Trophoblast cell (in vitro differentiated cells and primary cell): ENCODE measurements around the gene RRP36. TPM values are rescaled to one million over a fixed set of nuclear protein-coding genes. Genes with fewer than 3 reads are reported as not detected.

Source experiments
- DNase-seq, 2 donors: peaks; one replicate each; pipeline ENCODE4 v3.0.0-alpha.2; 2016
- H2AFZ ChIP-seq: 2 replicates; pipeline ENCODE4 v1.6.1; 2013; ENCODE audit warnings: low read length, moderate library complexity, mild to moderate bottlenecking; ENCODE audit not compliant: insufficient read depth, poor library complexity
- H2AK5ac ChIP-seq: 2 replicates; pipeline ENCODE4 v1.6.1; 2013; ENCODE audit warnings: mild to moderate bottlenecking, low read length
- H2BK120ac ChIP-seq: 2 replicates; pipeline ENCODE4 v1.6.1; 2013; ENCODE audit warnings: low read length, mild to moderate bottlenecking, moderate library complexity; ENCODE audit not compliant: insufficient read depth, poor library complexity
- H2BK12ac ChIP-seq: 2 replicates; pipeline ENCODE4 v1.6.1; 2013; ENCODE audit warnings: mild to moderate bottlenecking, low read length, moderate library complexity
- H2BK5ac ChIP-seq: 2 replicates; pipeline ENCODE4 v1.6.1; 2013; ENCODE audit warnings: low read length, low read depth, moderate library complexity, mild to moderate bottlenecking; ENCODE audit not compliant: poor library complexity
- H3K14ac ChIP-seq: 2 replicates; pipeline ENCODE4 v1.6.1; 2013; ENCODE audit warnings: mild to moderate bottlenecking, low read length
- H3K18ac ChIP-seq: 2 replicates; pipeline ENCODE4 v1.6.1; 2013; ENCODE audit warnings: mild to moderate bottlenecking, low read length
- H3K23ac ChIP-seq: 2 replicates; pipeline ENCODE4 v1.6.1; 2013; ENCODE audit warnings: low read length
- H3K27ac ChIP-seq: 2 replicates; pipeline ENCODE4 v1.5.1; 2013; ENCODE audit warnings: low read depth, mild to moderate bottlenecking, inconsistent platforms, low read length, moderate library complexity
- H3K27me3 ChIP-seq: 2 replicates; pipeline ENCODE4 v1.6.1; 2013; ENCODE audit warnings: inconsistent platforms, mild to moderate bottlenecking, low read length, moderate library complexity; ENCODE audit not compliant: insufficient read depth
- H3K36me3 ChIP-seq, 2 experiments: 1 replicate in 1 of 2; 2 replicates in 1 of 2; pipeline ENCODE4 v1.6.1; 2013; ENCODE audit warnings: low read length in 2 of 2, mild to moderate bottlenecking in 2 of 2, moderate library complexity in 1 of 2; ENCODE audit not compliant: insufficient read depth in 2 of 2, control insufficient read depth in 1 of 2
- H3K4ac ChIP-seq: 2 replicates; pipeline ENCODE4 v1.6.1; 2013; ENCODE audit warnings: low read depth, mild to moderate bottlenecking, low read length, moderate library complexity
- H3K4me1 ChIP-seq, 2 experiments: 1 replicate in 1 of 2; 2 replicates in 1 of 2; pipeline ENCODE4 v1.6.1; 2013; ENCODE audit warnings: low read length in 2 of 2, mild to moderate bottlenecking in 2 of 2, moderate library complexity in 1 of 2; ENCODE audit not compliant: insufficient read depth in 2 of 2, control insufficient read depth in 1 of 2
- H3K4me2 ChIP-seq: 2 replicates; pipeline ENCODE4 v1.6.1; 2013; ENCODE audit warnings: inconsistent platforms, mild to moderate bottlenecking, low read length, moderate library complexity
- H3K4me3 ChIP-seq: 2 replicates; pipeline ENCODE4 v1.5.1; 2013; ENCODE audit warnings: mild to moderate bottlenecking, low read depth, low read length, inconsistent platforms
- H3K79me1 ChIP-seq: one replicate; pipeline ENCODE4 v1.6.1; 2013; ENCODE audit warnings: low read length
- H3K79me2 ChIP-seq: 2 replicates; pipeline ENCODE4 v1.6.1; 2013; ENCODE audit warnings: low read length, mild to moderate bottlenecking; ENCODE audit not compliant: control insufficient read depth, insufficient read depth, poor library complexity
- H3K9ac ChIP-seq: 2 replicates; pipeline ENCODE4 v1.6.1; 2013; ENCODE audit warnings: mild to moderate bottlenecking, low read length
- H3K9me3 ChIP-seq: 2 replicates; pipeline ENCODE4 v1.6.1; 2013; ENCODE audit warnings: low read depth, mild to moderate bottlenecking, control low read depth, inconsistent platforms, low read length; ENCODE audit not compliant: insufficient read depth
- H4K12ac ChIP-seq: 2 replicates; pipeline ENCODE4 v1.6.1; 2013; ENCODE audit warnings: low read depth, mild to moderate bottlenecking, low read length, moderate library complexity
- H4K8ac ChIP-seq: 2 replicates; pipeline ENCODE4 v1.6.1; 2013; ENCODE audit warnings: low read depth, mild to moderate bottlenecking, low read length, moderate library complexity
- H4K91ac ChIP-seq: one replicate; pipeline ENCODE4 v1.6.1; 2013; ENCODE audit warnings: low read depth, mild to moderate bottlenecking, low read length, moderate library complexity
- WGBS: extraction: QIAGEN DNeasy Blood & Tissue Kit; methylation state at CpG from one replicate; pipeline ENCODE4 v1.1.7; 2013; ENCODE audit warnings: missing lambda C conversion rate; ENCODE audit not compliant: insufficient read length, insufficient coverage; ENCODE audit errors: extremely low coverage; 5-methylcytosine and 5-hydroxymethylcytosine counted together
- polyA plus RNA-seq: library from polyadenylated mRNA; stranded (reverse); fragments of 200-250 nt; gene quantifications from 2 replicates; pipeline ENCODE4 v1.2.3, GENCODE V29; 2013

Gene RRP36
- 81.7 and 88.1 TPM in 2 replicates for polyA plus RNA-seq

GRCh38 chr6:43021270-43022047, at the start of gene RRP36:
Gene RRP36, plus strand, starts transcription at chr6:43021623. Its CDS starts 32 bp downstream, at chr6:43021655.
- Histone ChIP-seq H3K9me3 (no peaks in the 10 kb centered on the region), H2AK5ac (peak within 1 kb of the TSS; percentile 95), H3K4ac (peak within 1 kb of the TSS; percentile 98), H3K79me1 (peaks cover 5% of the 10 kb centered on the region), H3K27me3 (no peaks in the 10 kb centered on the region), H4K12ac (peak within 1 kb of the TSS; percentile 98), H3K18ac (peak within 1 kb of the TSS; percentile 98), H3K79me2 (peaks cover 7% of the 10 kb centered on the region), H4K91ac (peak within 1 kb of the TSS; percentile 97), H4K8ac (peak within 1 kb of the TSS; percentile 97), H2BK5ac (peak within 1 kb of the TSS; percentile 94), H3K4me3 (peak within 1 kb of the TSS; percentile 86), H3K23ac (no peak within 1 kb of the TSS), H3K14ac (peak within 1 kb of the TSS; percentile 99), H3K9ac (peak within 1 kb of the TSS; percentile 98), H2BK120ac (peak within 1 kb of the TSS; percentile 82), H3K27ac (peak within 1 kb of the TSS; percentile 63), H3K36me3 (peaks cover 42 to 60% of the 10 kb centered on the region in 2 experiments), H2AFZ (peak within 1 kb of the TSS; percentile 89), H3K4me1 (peaks cover 0 to 10% of the 10 kb centered on the region in 2 experiments), H2BK12ac (no peak within 1 kb of the TSS), H3K4me2 (peak within 1 kb of the TSS; percentile 72)
- no CpG with 5 or more reads among the region's 56 CpGs for WGBS
- peak; percentile 81 to 84 for DNase-seq

- DNase-seq = no peak
- Histone ChIP-seq H3K27me3 (no peaks in the 10 kb centered on the region), H3K79me1 (no peaks in the 10 kb centered on the region), H2BK120ac (no peak overlapping the region), H3K9me3 (no peaks in the 10 kb centered on the region), H2AK5ac (no peak overlapping the region), H2BK12ac (no peak overlapping the region), H3K18ac (no peak overlapping the region), H3K4ac (no peak overlapping the region), H3K36me3 (peaks cover 7 to 19% of the 10 kb centered on the region in 2 experiments), H3K4me3 (no peak overlapping the region), H3K9ac (no peak overlapping the region), H3K27ac (no peak overlapping the region), H3K23ac (no peak overlapping the region), H3K4me2 (no peak overlapping the region), H4K12ac (no peak overlapping the region), H4K8ac (no peak overlapping the region), H2AFZ (no peak overlapping the region), H2BK5ac (no peak overlapping the region), H3K79me2 (no peaks in the 10 kb centered on the region), H3K4me1 (peaks cover 7 to 8% of the 10 kb centered on the region in 2 experiments), H3K14ac (no peak overlapping the region), H4K91ac (no peak overlapping the region)
- no CpG with 5 or more reads among the region's 3 CpGs for WGBS
Measured at GRCh38 chr6:42971746-42972327, 49.6 kb upstream of the RRP36 start.

- H3K79me2 ChIP-seq = peaks cover 9% of the 10 kb centered on the region
- no peak overlapping the region for H3K4me3 ChIP-seq
- no peak overlapping the region for H3K23ac ChIP-seq
- DNase-seq = no peak
- no peak overlapping the region for H3K9ac ChIP-seq
- no peaks in the 10 kb centered on the region for H3K9me3 ChIP-seq
- no peak overlapping the region for H3K18ac ChIP-seq
- H2AFZ ChIP-seq = no peak overlapping the region
- no peak overlapping the region for H3K14ac ChIP-seq
- no peak overlapping the region for H3K4me2 ChIP-seq
- H2AK5ac ChIP-seq = no peak overlapping the region
- no peak overlapping the region for H2BK120ac ChIP-seq
- no peak overlapping the region for H2BK5ac ChIP-seq
- H3K4me1 ChIP-seq = peaks cover 12 to 14% of the 10 kb centered on the region in 2 experiments
- H3K36me3 ChIP-seq = peaks cover 2 to 8% of the 10 kb centered on the region in 2 experiments
- H3K79me1 ChIP-seq = peaks cover 8% of the 10 kb centered on the region
- H4K91ac ChIP-seq = no peak overlapping the region
- no peak overlapping the region for H4K8ac ChIP-seq
- WGBS = no CpG with 5 or more reads among the region's 3 CpGs
- H3K4ac ChIP-seq = no peak overlapping the region
- H3K27ac ChIP-seq = no peak overlapping the region
- H2BK12ac ChIP-seq = no peak overlapping the region
- H3K27me3 ChIP-seq = no peaks in the 10 kb centered on the region
- no peak overlapping the region for H4K12ac ChIP-seq
Measured at GRCh38 chr6:42973926-42974325, 47.5 kb upstream of the RRP36 start.

- Histone ChIP-seq H4K91ac (no peak overlapping the region), H3K27me3 (no peaks in the 10 kb centered on the region), H3K27ac (no peak overlapping the region), H2AK5ac (no peak overlapping the region), H3K79me1 (peaks cover 12% of the 10 kb centered on the region), H3K4me1 (peaks cover 11 to 17% of the 10 kb centered on the region in 2 experiments), H3K9ac (no peak overlapping the region), H2AFZ (no peak overlapping the region), H3K14ac (no peak overlapping the region), H4K12ac (no peak overlapping the region), H4K8ac (no peak overlapping the region), H3K79me2 (peaks cover 10% of the 10 kb centered on the region), H3K9me3 (no peaks in the 10 kb centered on the region), H2BK12ac (no peak overlapping the region), H2BK120ac (no peak overlapping the region), H2BK5ac (no peak overlapping the region), H3K36me3 (peaks cover 2% of the 10 kb centered on the region in 2 experiments), H3K4ac (no peak overlapping the region), H3K23ac (no peak overlapping the region), H3K18ac (no peak overlapping the region), H3K4me3 (no peak overlapping the region), H3K4me2 (no peak overlapping the region)
- DNase-seq = no peak
- WGBS = no CpG with 5 or more reads among the region's 5 CpGs
Measured at GRCh38 chr6:42974919-42975505, 46.4 kb upstream of the RRP36 start.
